Measurements from ENCODE around the gene GDF10.

- TF ChIP-seq POLR2A (IDR thresholded peaks at IDR 0.05) (no peak), CTCF (IDR thresholded peaks at IDR 0.05) (no peak), POLR2AphosphoS5 (IDR thresholded peaks at IDR 0.05) (no peak)
Measured at GRCh38 chr10:47354900-47355299, 54.9 kb downstream of the GDF10 start.
